Measurements from ENCODE around the gene AFG1L. TPM values are rescaled to one million over a fixed set of nuclear protein-coding genes. Genes with fewer than 3 reads are reported as not detected.
A peak's percentile ranks its signal among the peaks of the same experiment; 100 is the strongest.

The AFG1L gene
- polyA plus RNA-seq, 1 experiment, result 2.3 TPM

DNA sequence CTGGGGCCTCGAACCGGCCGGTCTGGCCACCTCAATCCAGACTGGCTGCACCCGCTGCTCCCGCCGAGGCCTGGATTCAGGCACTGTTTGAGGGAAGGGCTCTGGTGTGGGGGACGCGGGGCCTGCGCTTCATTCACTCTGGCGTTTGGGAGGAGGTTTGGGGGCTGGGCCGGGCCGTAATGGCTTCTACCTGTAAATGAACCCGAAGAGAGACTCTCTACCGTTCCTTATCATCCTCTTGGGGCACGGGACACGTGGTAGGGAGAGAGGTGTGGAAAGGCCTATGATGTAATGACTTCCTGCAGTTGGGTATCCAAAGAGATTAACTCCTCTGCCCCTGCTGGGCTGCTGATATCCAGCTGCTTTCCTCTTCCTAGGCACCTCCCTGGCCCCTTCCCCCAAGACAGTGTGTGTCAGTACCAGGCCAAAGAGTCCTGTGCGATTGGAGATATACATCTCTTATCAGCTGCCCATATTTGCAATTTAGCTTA is 267.7 kb downstream of the AFG1L start:
- H3K4me3 ChIP-seq (ENCODE audit: low read depth, low read length), result peak overlapping the region; percentile 93
- peak overlapping the region; percentile 61 for H3K27ac ChIP-seq (ENCODE audit: low read depth, low read length)
- ChIA-PET CTCF (interaction anchor here (0.6 to 1.0 kb wide), 3 partner anchors 18 to 103 kb away, joined by 3 read pairs; no protein-coding TSS in a partner anchor), POLR2A (interaction anchor here (0.6 to 1.7 kb wide), 4 partner anchors 16 to 176 kb away, joined by 3 to 4 read pairs (median 4); no protein-coding TSS in a partner anchor)
- DNase-seq (ENCODE audit: low read depth, low spot score), result no peak
- TF ChIP-seq, protein P1, sequence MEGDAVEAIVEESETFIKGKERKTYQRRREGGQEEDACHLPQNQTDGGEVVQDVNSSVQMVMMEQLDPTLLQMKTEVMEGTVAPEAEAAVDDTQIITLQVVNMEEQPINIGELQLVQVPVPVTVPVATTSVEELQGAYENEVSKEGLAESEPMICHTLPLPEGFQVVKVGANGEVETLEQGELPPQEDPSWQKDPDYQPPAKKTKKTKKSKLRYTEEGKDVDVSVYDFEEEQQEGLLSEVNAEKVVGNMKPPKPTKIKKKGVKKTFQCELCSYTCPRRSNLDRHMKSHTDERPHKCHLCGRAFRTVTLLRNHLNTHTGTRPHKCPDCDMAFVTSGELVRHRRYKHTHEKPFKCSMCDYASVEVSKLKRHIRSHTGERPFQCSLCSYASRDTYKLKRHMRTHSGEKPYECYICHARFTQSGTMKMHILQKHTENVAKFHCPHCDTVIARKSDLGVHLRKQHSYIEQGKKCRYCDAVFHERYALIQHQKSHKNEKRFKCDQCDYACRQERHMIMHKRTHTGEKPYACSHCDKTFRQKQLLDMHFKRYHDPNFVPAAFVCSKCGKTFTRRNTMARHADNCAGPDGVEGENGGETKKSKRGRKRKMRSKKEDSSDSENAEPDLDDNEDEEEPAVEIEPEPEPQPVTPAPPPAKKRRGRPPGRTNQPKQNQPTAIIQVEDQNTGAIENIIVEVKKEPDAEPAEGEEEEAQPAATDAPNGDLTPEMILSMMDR (IDR thresholded peaks at IDR 0.05; ENCODE audit: low read depth, low read length), result no peak
- no peaks in the 10 kb centered on the region for H3K27me3 ChIP-seq (ENCODE audit: control insufficient read depth, insufficient read depth, low read length)
- H3K9me3 ChIP-seq (ENCODE audit: control insufficient read depth, insufficient read depth, low read length), result peaks cover 3% of the 10 kb centered on the region; the same call in 1 of the 2 replicates

DNA sequence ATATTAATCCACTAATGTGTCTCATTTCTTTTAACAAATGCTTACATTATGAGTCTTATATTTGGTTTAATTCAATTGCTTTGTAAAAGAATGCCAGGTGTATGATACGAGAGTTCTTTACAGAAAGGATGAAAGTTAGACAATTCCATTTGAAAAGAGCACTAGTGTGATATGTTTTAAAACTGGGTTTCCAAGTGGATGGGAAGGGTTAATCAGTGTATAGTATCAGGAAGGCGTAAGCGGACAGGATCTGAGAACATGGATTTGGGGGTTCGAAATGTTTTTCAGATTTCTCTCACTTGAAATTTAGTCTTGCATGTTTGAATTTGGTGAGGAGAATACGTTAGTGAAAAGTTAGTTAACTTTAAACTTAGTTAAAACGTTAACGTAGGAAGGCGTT is 268.4 kb downstream of the AFG1L start:
- POLR2A ChIA-PET, result interaction anchor here (1.6 to 1.7 kb wide), 2 partner anchors 25 to 89 kb away, joined by 4 read pairs; no protein-coding TSS in a partner anchor
- TF ChIP-seq, protein P1 (IDR thresholded peaks at IDR 0.05; ENCODE audit: low read depth, low read length), result no peak
- H3K27me3 ChIP-seq (ENCODE audit: control insufficient read depth, insufficient read depth, low read length), result no peaks in the 10 kb centered on the region
- peak overlapping the region; percentile 93 for H3K4me3 ChIP-seq (ENCODE audit: low read depth, low read length)
- H3K9me3 ChIP-seq (ENCODE audit: control insufficient read depth, insufficient read depth, low read length), result peaks cover 3% of the 10 kb centered on the region; the same call in 1 of the 2 replicates
- CTCF ChIA-PET, result interaction anchor here (0.8 kb wide), 1 partner anchor 17 kb away, joined by 3 read pairs; no protein-coding TSS in a partner anchor
- no peak overlapping the region for H3K27ac ChIP-seq (ENCODE audit: low read depth, low read length)
- no peak for DNase-seq (ENCODE audit: low read depth, low spot score)

DNA sequence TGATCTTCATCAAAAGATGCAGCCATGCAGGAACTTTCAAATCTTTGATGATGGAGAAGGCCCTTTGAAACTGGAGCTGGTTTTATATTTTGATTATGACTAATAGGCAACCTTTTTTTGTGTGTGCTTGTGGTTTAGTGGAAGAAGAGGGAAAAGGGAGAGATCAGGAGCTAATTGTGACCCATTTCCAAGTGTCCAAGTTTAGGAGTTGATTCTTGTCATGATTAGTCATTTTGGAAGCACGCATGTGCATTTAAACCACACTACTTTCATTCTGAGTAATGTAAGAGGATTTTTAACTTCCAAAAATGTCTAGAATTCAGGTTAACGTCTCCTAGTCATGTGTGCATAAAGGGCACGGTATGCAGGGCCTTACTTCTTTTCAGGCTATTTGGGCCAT is 269.3 kb downstream of the AFG1L start:
- peak overlapping the region; percentile 35 for H3K4me3 ChIP-seq (ENCODE audit: low read depth, low read length)

DNA sequence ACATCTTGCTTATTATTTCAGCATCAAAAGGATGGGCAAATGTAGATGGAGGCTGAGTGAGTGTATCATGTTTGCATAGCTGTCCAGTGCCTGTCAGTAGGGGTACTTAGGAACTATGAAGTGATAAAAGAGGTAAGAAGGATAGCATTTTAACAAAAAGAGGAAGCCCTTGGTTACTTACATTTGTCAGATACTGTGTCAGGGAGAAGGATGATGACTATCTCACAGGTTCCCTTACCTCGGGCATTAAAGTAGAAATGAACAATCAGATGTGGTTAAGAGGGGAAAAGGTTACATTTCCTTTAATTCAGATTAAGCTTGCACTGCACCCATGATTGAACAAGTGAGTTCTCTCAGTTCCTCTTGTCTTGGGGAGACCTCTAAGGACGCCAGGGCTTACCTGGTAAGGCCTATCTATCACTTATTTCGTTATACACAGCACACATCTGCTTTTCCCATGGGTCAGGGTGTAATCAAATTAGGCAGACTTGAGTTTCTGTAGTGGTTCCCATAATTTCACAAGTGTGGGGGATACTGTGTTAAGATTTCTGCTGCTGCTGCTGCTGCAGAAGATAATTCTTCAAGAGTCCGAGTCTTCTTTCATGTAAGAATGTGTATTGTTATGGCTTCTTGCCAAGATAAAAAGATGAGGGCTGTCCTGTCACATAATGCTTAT is 270.4 kb downstream of the AFG1L start:
- ChIA-PET POLR2A (no interaction called here), CTCF (interaction anchor here (0.7 to 1.1 kb wide), 2 partner anchors 11 to 271 kb away, joined by 3 to 4 read pairs; no protein-coding TSS in a partner anchor)
- TF ChIP-seq, protein P1 (IDR thresholded peaks at IDR 0.05; ENCODE audit: low read depth, low read length), result no peak
- no peaks in the 10 kb centered on the region for H3K27me3 ChIP-seq (ENCODE audit: control insufficient read depth, insufficient read depth, low read length)
- peak overlapping the region; percentile 41 for H3K27ac ChIP-seq (ENCODE audit: low read depth, low read length)
- no peak for DNase-seq (ENCODE audit: low read depth, low spot score)
- peak overlapping the region; percentile 38 for H3K4me3 ChIP-seq (ENCODE audit: low read depth, low read length)
- H3K9me3 ChIP-seq (ENCODE audit: control insufficient read depth, insufficient read depth, low read length), result peaks cover 2% of the 10 kb centered on the region; the same call in 1 of the 2 replicates

More for the DNA sequence above, 269.3 kb downstream of the AFG1L start:
- no peaks in the 10 kb centered on the region for H3K27me3 ChIP-seq (ENCODE audit: control insufficient read depth, insufficient read depth, low read length)
- POLR2A ChIA-PET, result interaction anchor here (0.9 kb wide), 1 partner anchor 87 kb away, joined by 4 read pairs; no protein-coding TSS in a partner anchor
- no peak for DNase-seq (ENCODE audit: low read depth, low spot score)
- H3K9me3 ChIP-seq (ENCODE audit: control insufficient read depth, insufficient read depth, low read length), result peaks cover 3% of the 10 kb centered on the region; the same call in 1 of the 2 replicates
- H3K27ac ChIP-seq (ENCODE audit: low read depth, low read length), result peak overlapping the region; percentile 39
- TF ChIP-seq, protein P1 (IDR thresholded peaks at IDR 0.05; ENCODE audit: low read depth, low read length), result no peak
- CTCF ChIA-PET, result no interaction called here

DNA sequence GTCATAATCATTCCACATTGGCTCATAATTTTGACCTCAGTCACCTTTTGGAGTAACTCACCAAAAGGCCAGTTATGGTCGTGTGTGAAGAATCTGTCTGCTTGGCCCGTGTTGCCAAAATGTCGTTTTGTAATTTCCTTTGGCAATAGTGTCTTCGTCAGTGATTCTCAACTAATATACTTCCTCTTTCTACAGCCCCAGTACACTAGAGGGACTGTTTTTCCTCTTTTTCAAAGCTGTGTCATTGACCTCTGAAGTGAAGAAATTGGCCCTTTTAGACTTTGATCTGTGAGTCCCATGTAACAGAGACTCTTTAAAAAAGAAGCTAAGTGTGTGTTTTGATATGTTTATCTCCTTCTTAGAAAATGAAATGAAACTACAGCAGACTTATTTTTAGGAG is 271.0 kb downstream of the AFG1L start:
- CTCF ChIA-PET, result interaction anchor here (1.1 to 1.6 kb wide), 2 partner anchors 270 to 507 kb away, joined by 4 to 5 read pairs; no protein-coding TSS in a partner anchor
- TF ChIP-seq, protein P1 (IDR thresholded peaks at IDR 0.05; ENCODE audit: low read depth, low read length), result 0 out of 2 replicates have a peak, but pooled peaks have one; percentile 13
- no peak for DNase-seq (ENCODE audit: low read depth, low spot score)
- no peaks in the 10 kb centered on the region for H3K27me3 ChIP-seq (ENCODE audit: control insufficient read depth, insufficient read depth, low read length)
- H3K9me3 ChIP-seq (ENCODE audit: control insufficient read depth, insufficient read depth, low read length), result no peaks in the 10 kb centered on the region; the same call in 1 of the 2 replicates
- H3K4me3 ChIP-seq (ENCODE audit: low read depth, low read length), result peak overlapping the region; percentile 15; the same call in 1 of the 2 replicates
- POLR2A ChIA-PET, result interaction anchor here (1.2 kb wide), 1 partner anchor 231 kb away, joined by 3 read pairs; no protein-coding TSS in a partner anchor
- H3K27ac ChIP-seq (ENCODE audit: low read depth, low read length), result no peak overlapping the region

Data from AG04450 (cell line).